PC-3 (cell line): ENCODE measurements around the gene SH3RF2. TPM values are rescaled to one million over a fixed set of nuclear protein-coding genes. Genes with fewer than 3 reads are reported as not detected.

Experiments used
- ATAC-seq: fragments of 200-7000 bp; cut with Tn5 transposase; 2 replicates; pipeline ENCODE4 v1.9.1; 2020; ENCODE audit warnings: mild to moderate bottlenecking, moderate library complexity
- BruUV-seq: library from RNA; stranded (reverse); fragments of 400-500 nt; replicated peaks from 2 replicates; lab custom pipeline; 2021; lab: Mats Ljungman, UMichigan
- CTCF ChIA-PET: fragments of 300-600 bp; sonication (Branson Sonifier 250); formaldehyde crosslinking; loops from one replicate; lab custom pipeline; 2022; ENCODE audit warnings: antibody characterized with exemption; lab: Charles Lee
- POLR2A ChIA-PET: fragments of 300-600 bp; sonication (Branson Sonifier 250); formaldehyde crosslinking; loops from one replicate; lab custom pipeline; 2022; ENCODE audit warnings: antibody characterized with exemption; ENCODE audit not compliant: unreplicated experiment; lab: Charles Lee
- DNase-seq: peaks from one replicate; pipeline ENCODE4 v3.0.0-alpha.2; 2015
- H2AFZ ChIP-seq: fragments of 300-600 bp; sonication (generic); 2 replicates; pipeline ENCODE4 v1.6.0; 2016; ENCODE audit warnings: antibody characterized with exemption, low read length
- H3F3A ChIP-seq: fragments of 300-600 bp; sonication (generic); one replicate; pipeline ENCODE4 v1.6.0; 2017; ENCODE audit warnings: antibody characterized with exemption, low read length, control low read depth, mild to moderate bottlenecking; ENCODE audit not compliant: unreplicated experiment
- H3K27ac ChIP-seq: fragments of 300-600 bp; sonication (generic); 2 replicates; pipeline ENCODE4 v1.5.1; 2016; ENCODE audit warnings: mild to moderate bottlenecking, low read length
- H3K27me3 ChIP-seq: fragments of 300-600 bp; sonication (generic); 2 replicates; pipeline ENCODE4 v1.6.1; 2016; ENCODE audit warnings: low read length, mixed read lengths
- H3K36me3 ChIP-seq: fragments of 300-600 bp; sonication (generic); 2 replicates; pipeline ENCODE4 v1.6.1; 2016; ENCODE audit warnings: low read depth, mixed run types, low read length, mixed read lengths
- H3K4me1 ChIP-seq: fragments of 300-600 bp; sonication (generic); 2 replicates; pipeline ENCODE4 v1.5.1; 2016; ENCODE audit warnings: low read length; ENCODE audit not compliant: insufficient read depth
- H3K4me2 ChIP-seq: fragments of 300-600 bp; sonication (generic); 2 replicates; pipeline ENCODE4 v1.6.0; 2016; ENCODE audit warnings: low read length
- H3K4me3 ChIP-seq: fragments of 300-600 bp; sonication (generic); 2 replicates; pipeline ENCODE4 v1.5.1; 2016; ENCODE audit warnings: mild to moderate bottlenecking, low read length, mixed read lengths
- H3K79me2 ChIP-seq: fragments of 300-600 bp; sonication (generic); 2 replicates; pipeline ENCODE4 v1.6.1; 2017; ENCODE audit warnings: low read length, mixed read lengths
- H3K9ac ChIP-seq: fragments of 300-600 bp; sonication (generic); 2 replicates; pipeline ENCODE4 v1.6.0; 2016; ENCODE audit warnings: mild to moderate bottlenecking, low read length
- H3K9me2 ChIP-seq: fragments of 300-600 bp; sonication (generic); replicated peaks from 2 replicates; pipeline ENCODE4 v1.6.1; 2016; ENCODE audit warnings: mixed run types, low read length, mixed read lengths
- H3K9me3 ChIP-seq: fragments of 300-600 bp; sonication (generic); 2 replicates; pipeline ENCODE4 v1.6.1; 2016; ENCODE audit warnings: low read length, mixed read lengths
- H4K20me1 ChIP-seq: fragments of 300-600 bp; sonication (generic); 2 replicates; pipeline ENCODE4 v1.6.1; 2016; ENCODE audit warnings: low read length, mixed read lengths
- CTCF ChIP-seq: fragments of 300-600 bp; sonication (generic); conservative IDR thresholded peaks from 2 replicates; pipeline ENCODE4 v1.5.1; 2017; ENCODE audit warnings: antibody characterized with exemption, low read depth, mild to moderate bottlenecking, low read length
- EZH2 ChIP-seq: fragments of 300-600 bp; sonication (generic); IDR thresholded peaks from one replicate; pipeline ENCODE4 v1.6.1; 2017; ENCODE audit warnings: antibody characterized with exemption, mild to moderate bottlenecking, low read length; ENCODE audit not compliant: unreplicated experiment
- EZH2phosphoT487 ChIP-seq: fragments of 300-600 bp; sonication (generic); IDR thresholded peaks from 2 replicates; pipeline ENCODE4 v1.6.1; 2018; ENCODE audit warnings: mild to moderate bottlenecking, antibody characterized with exemption, low read length, borderline replicate concordance
- intact Hi-C: fragments of 100-400 bp; cut with micrococcal nuclease; formaldehyde crosslinking; loops from 2 replicates; pipeline ENCODE4 v1.9.0; 2023
- total RNA-seq: library from RNA; depleted of rRNA; stranded (reverse); fragments of >200 nt; gene quantifications from 2 replicates; pipeline ENCODE4 v1.2.3, GENCODE V29; 2014

SH3RF2 gene
- total RNA-seq, 1 experiment from 2014 or later: 5.9 TPM

GRCh38 chr5:145939540-145940065, 3.2 kb downstream of the SH3RF2 start:
- ChIA-PET POLR2A (no interaction called here), CTCF (no interaction called here)
- no peak overlapping the region for H3K4me3 ChIP-seq
- H4K20me1 ChIP-seq: no peaks in the 10 kb centered on the region
- H3K36me3 ChIP-seq: no peaks in the 10 kb centered on the region
- peaks cover 50% of the 10 kb centered on the region for H3K4me1 ChIP-seq
- H3K9me2 ChIP-seq: no peaks in the 10 kb centered on the region
- no peaks in the 10 kb centered on the region for H3K27me3 ChIP-seq
- intact Hi-C loops: loop anchor here (5.0 kb wide), 1 partner anchor 88 kb away; no protein-coding TSS in a partner anchor
- peaks cover 24% of the 10 kb centered on the region for H3K79me2 ChIP-seq
- peak overlapping the region; percentile 84; the same call in 1 of the 2 replicates for H3K4me2 ChIP-seq
- H3F3A ChIP-seq: no peaks in the 10 kb centered on the region
- DNase-seq (no peak), ATAC-seq (no peak)
- H2AFZ ChIP-seq: no peak overlapping the region
- BruUV-seq: no TSS peak
- H3K9me3 ChIP-seq: no peaks in the 10 kb centered on the region
- TF ChIP-seq EZH2phosphoT487: no peak
- no peak for TF ChIP-seq EZH2
- no peak for TF ChIP-seq CTCF
- no peak overlapping the region for H3K9ac ChIP-seq
- no peak overlapping the region for H3K27ac ChIP-seq

- Histone ChIP-seq H3K4me3 (no peak overlapping the region), H3K9me3 (no peaks in the 10 kb centered on the region), H3K4me1 (peaks cover 53% of the 10 kb centered on the region), H3K27me3 (no peaks in the 10 kb centered on the region), H4K20me1 (no peaks in the 10 kb centered on the region), H3K4me2 (no peak overlapping the region), H2AFZ (no peak overlapping the region), H3K27ac (peak overlapping the region; percentile 29; the same call in 1 of the 2 replicates), H3K79me2 (peaks cover 24% of the 10 kb centered on the region), H3F3A (no peaks in the 10 kb centered on the region), H3K9me2 (no peaks in the 10 kb centered on the region), H3K9ac (no peak overlapping the region), H3K36me3 (no peaks in the 10 kb centered on the region)
- CTCF ChIA-PET: no interaction called here
- ATAC-seq (no peak), DNase-seq (no peak)
- POLR2A ChIA-PET: no interaction called here
- intact Hi-C loops: no loop called here
- BruUV-seq: no TSS peak
- TF ChIP-seq EZH2: no peak
- no peak for TF ChIP-seq EZH2phosphoT487
- no peak for TF ChIP-seq CTCF
These were observed 4.7 kb downstream of the SH3RF2 start for GRCh38 chr5:145941096-145941447.

- CTCF ChIA-PET: no interaction called here
- H3K27ac ChIP-seq: peak overlapping the region; percentile 29; the same call in 1 of the 2 replicates
- POLR2A ChIA-PET: no interaction called here
- peaks cover 24% of the 10 kb centered on the region for H3K79me2 ChIP-seq
- TF ChIP-seq EZH2phosphoT487 (no peak), CTCF (no peak), EZH2 (no peak)
- H3K4me2 ChIP-seq: no peak overlapping the region
- peaks cover 56% of the 10 kb centered on the region for H3K4me1 ChIP-seq
- no peaks in the 10 kb centered on the region for H3K27me3 ChIP-seq
- H3K9me2 ChIP-seq: no peaks in the 10 kb centered on the region
- intact Hi-C loops: no loop called here
- H3K36me3 ChIP-seq: no peaks in the 10 kb centered on the region
- BruUV-seq: no TSS peak
- H3K9me3 ChIP-seq: no peaks in the 10 kb centered on the region
- no peaks in the 10 kb centered on the region for H4K20me1 ChIP-seq
- H3K9ac ChIP-seq: no peak overlapping the region
- H3F3A ChIP-seq: no peaks in the 10 kb centered on the region
- ATAC-seq (no peak), DNase-seq (peak; percentile 53)
- H2AFZ ChIP-seq: no peak overlapping the region
- no peak overlapping the region for H3K4me3 ChIP-seq
These were observed 5.2 kb downstream of the SH3RF2 start for GRCh38 chr5:145941448-145942130.
